ENCODE results near the gene MEST. TPM values are rescaled to one million over a fixed set of nuclear protein-coding genes. Genes with fewer than 3 reads are reported as not detected.

The MEST gene
- total RNA-seq, 1 experiment from 2014 or later, result 112 TPM

DNA sequence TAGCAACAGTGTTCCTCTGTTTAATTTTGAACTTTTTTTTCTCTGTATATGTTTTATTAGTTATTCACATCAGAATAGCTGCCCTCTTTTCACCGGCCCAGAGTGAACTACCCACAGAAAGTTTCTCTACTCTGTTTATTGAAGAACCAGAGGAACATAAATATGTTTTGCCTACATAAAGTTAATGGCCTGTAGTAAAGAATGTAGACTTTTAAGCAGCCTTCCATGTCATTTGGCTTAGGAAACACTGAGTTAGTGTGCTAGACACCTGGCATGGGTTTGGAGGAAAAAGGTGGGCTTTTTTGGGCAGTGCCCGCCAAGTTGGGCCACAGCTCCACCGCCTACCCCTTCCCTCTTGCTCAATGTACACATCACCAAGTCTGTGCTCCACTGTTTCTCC, 8.9 kb upstream of the MEST start:
- no peak overlapping the region for H3T11ph ChIP-seq (ENCODE audit: low read length)
- H4K20me1 ChIP-seq (ENCODE audit: control insufficient read depth, insufficient read depth, insufficient read length), result no peaks in the 10 kb centered on the region
- Mint-ChIP-seq H3K4me3 (no peak overlapping the region), H3K36me3 (ENCODE audit: insufficient read depth in 1 of 3, low read depth in 3 of 3) (peaks cover 4 to 7% (median 5%) of the 10 kb centered on the region in 3 experiments; a peak in 6 of 7 replicates), H3K9me3 (peaks cover 2 to 5% of the 10 kb centered on the region in 2 experiments; a peak in 3 of 5 replicates), H3K27me3 (ENCODE audit: low read depth) (peaks cover 38% of the 10 kb centered on the region), H3K4me1 (peaks cover 7 to 16% of the 10 kb centered on the region in 2 experiments), H3K27ac (no peak overlapping the region)
- no peak overlapping the region for H3K18ac ChIP-seq (ENCODE audit: insufficient read length, low read depth, low read length)
- no peak overlapping the region for H2AK5ac ChIP-seq (ENCODE audit: insufficient read length, low read length)
- H3K79me2 ChIP-seq (ENCODE audit: insufficient read depth, low read length), result no peaks in the 10 kb centered on the region
- H2BK5ac ChIP-seq (ENCODE audit: insufficient read length, low read length), result no peak overlapping the region
- H3K4ac ChIP-seq (ENCODE audit: low read depth, low read length), result no peak overlapping the region
- TF ChIP-seq, protein P1, sequence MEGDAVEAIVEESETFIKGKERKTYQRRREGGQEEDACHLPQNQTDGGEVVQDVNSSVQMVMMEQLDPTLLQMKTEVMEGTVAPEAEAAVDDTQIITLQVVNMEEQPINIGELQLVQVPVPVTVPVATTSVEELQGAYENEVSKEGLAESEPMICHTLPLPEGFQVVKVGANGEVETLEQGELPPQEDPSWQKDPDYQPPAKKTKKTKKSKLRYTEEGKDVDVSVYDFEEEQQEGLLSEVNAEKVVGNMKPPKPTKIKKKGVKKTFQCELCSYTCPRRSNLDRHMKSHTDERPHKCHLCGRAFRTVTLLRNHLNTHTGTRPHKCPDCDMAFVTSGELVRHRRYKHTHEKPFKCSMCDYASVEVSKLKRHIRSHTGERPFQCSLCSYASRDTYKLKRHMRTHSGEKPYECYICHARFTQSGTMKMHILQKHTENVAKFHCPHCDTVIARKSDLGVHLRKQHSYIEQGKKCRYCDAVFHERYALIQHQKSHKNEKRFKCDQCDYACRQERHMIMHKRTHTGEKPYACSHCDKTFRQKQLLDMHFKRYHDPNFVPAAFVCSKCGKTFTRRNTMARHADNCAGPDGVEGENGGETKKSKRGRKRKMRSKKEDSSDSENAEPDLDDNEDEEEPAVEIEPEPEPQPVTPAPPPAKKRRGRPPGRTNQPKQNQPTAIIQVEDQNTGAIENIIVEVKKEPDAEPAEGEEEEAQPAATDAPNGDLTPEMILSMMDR (conservative IDR thresholded peaks at IDR 0.05), result no peak
- no peak overlapping the region for H3K27ac ChIP-seq (ENCODE audit: insufficient read length, low read depth, low read length)
- H4K8ac ChIP-seq (replicated peaks; ENCODE audit: insufficient read length, low read depth, low read length), result no peak overlapping the region
- no peak overlapping the region for H3K4me2 ChIP-seq (ENCODE audit: insufficient read depth, insufficient read length, low read length)
- no peaks in the 10 kb centered on the region for H3K4me1 ChIP-seq (ENCODE audit: insufficient read depth, low read length)
- H2BK120ac ChIP-seq (ENCODE audit: low read depth, low read length, poor library complexity, severe bottlenecking), result no peak overlapping the region
- H2AFZ ChIP-seq (ENCODE audit: low read length), result no peak overlapping the region
- no peak overlapping the region for H3K56ac ChIP-seq (ENCODE audit: insufficient read length, low read depth, low read length)
- no peaks in the 10 kb centered on the region for H3K79me1 ChIP-seq (ENCODE audit: insufficient read depth, low read depth, low read length, poor library complexity, severe bottlenecking)
- no peak overlapping the region for H3K14ac ChIP-seq (ENCODE audit: insufficient read depth, low read length)
- no peak overlapping the region for H2BK12ac ChIP-seq (ENCODE audit: insufficient read length, low read depth, low read length)
- no peak overlapping the region for H2BK15ac ChIP-seq (ENCODE audit: low read depth, low read length)
- H3K9me3 ChIP-seq (ENCODE audit: control insufficient read depth, low read depth, low read length), result no peaks in the 10 kb centered on the region
- H2BK20ac ChIP-seq (ENCODE audit: low read depth, low read length, poor library complexity, severe bottlenecking), result no peak overlapping the region
- no peak overlapping the region for H3K23ac ChIP-seq (ENCODE audit: insufficient read length, low read depth, low read length)
- H3K23me2 ChIP-seq (ENCODE audit: insufficient read length, low read depth, low read length, poor library complexity, severe bottlenecking), result peaks cover 9% of the 10 kb centered on the region
- no peak overlapping the region for H3K9ac ChIP-seq (ENCODE audit: extremely low read depth, insufficient read length, low read length)
- no peaks in the 10 kb centered on the region for H3K27me3 ChIP-seq (ENCODE audit: insufficient read depth, low read length)
- WGBS (ENCODE audit: extremely low coverage, insufficient read length, low lambda C conversion rate), result no CpG with 5 or more reads among the region's 3 CpGs
- H4K5ac ChIP-seq (ENCODE audit: insufficient read length, low read depth, low read length), result no peak overlapping the region
- DNase-seq, result no peak
- no peak overlapping the region for H4K91ac ChIP-seq (ENCODE audit: insufficient read length, low read depth, low read length)
